Sigmoid colon (tissue), 7 donors: ENCODE measurements around the gene RNF13. TPM values are rescaled to one million over a fixed set of nuclear protein-coding genes. Genes with fewer than 3 reads are reported as not detected.

Experiments
- DNase-seq: peaks from one replicate; pipeline ENCODE4 v3.0.0-alpha.2; 2019
- H3K27ac ChIP-seq, 4 donors: fragments of 200-600 bp; sonication (generic); one replicate each; pipeline ENCODE4 v1.5.1; 2016 to 2019; ENCODE audit warnings: mild to moderate bottlenecking in 1 of 4
- H3K27me3 ChIP-seq, 3 donors: fragments of 200-600 bp; sonication (generic); one replicate each; pipeline ENCODE4 v1.5.1; 2019; ENCODE audit warnings: mild to moderate bottlenecking in 1 of 3
- H3K36me3 ChIP-seq, 4 donors: fragments of 200-600 bp; sonication (generic); one replicate each; pipeline ENCODE4 v1.5.1; 2016 to 2019
- H3K4me1 ChIP-seq, 4 donors: fragments of 200-600 bp; sonication (generic); one replicate each; pipeline ENCODE4 v1.5.1; 2017 to 2019
- H3K4me3 ChIP-seq, 4 donors: fragments of 200-600 bp; sonication (generic); one replicate each; pipeline ENCODE4 v1.5.1; 2017 to 2019; ENCODE audit warnings: mild to moderate bottlenecking in 2 of 4, moderate library complexity in 1 of 4
- H3K9me3 ChIP-seq, 4 donors: fragments of 200-600 bp in 3 of 4; sonication (generic) in 3 of 4; one replicate each; pipeline versions ENCODE4 v1.5.1 to v1.6.1; 2013 to 2019
- CTCF ChIP-seq, 4 experiments: fragments of 450-650 bp in 3 of 4; fragments of 200-600 bp in 1 of 4; IDR thresholded peaks; one replicate each; pipeline ENCODE4 v1.5.1; 2016 to 2019; ENCODE audit warnings: antibody characterized with exemption in 4 of 4, mild to moderate bottlenecking in 3 of 4, moderate library complexity in 2 of 4
- EP300 ChIP-seq, 4 donors: sonication (generic); formaldehyde crosslinking; IDR thresholded peaks; one replicate each; pipeline ENCODE4 v1.6.1; 2017; ENCODE audit warnings: antibody characterized with exemption in 4 of 4
- POLR2A ChIP-seq, 2 donors: fragments of 450-650 bp; IDR thresholded peaks; one replicate each; pipeline ENCODE4 v1.6.1; 2016; ENCODE audit warnings: antibody characterized with exemption in 2 of 2, mild to moderate bottlenecking in 2 of 2, moderate library complexity in 2 of 2
- POLR2AphosphoS5 ChIP-seq, 4 donors: sonication (generic); formaldehyde crosslinking; IDR thresholded peaks; one replicate each; pipeline ENCODE4 v1.6.1; 2017; ENCODE audit warnings: antibody characterized with exemption in 4 of 4
- WGBS, 2 donors: extraction: QIAGEN DNeasy Blood & Tissue Kit; methylation state at CpG; one replicate each; pipeline ENCODE4 v1.1.7; 2013; 5-methylcytosine and 5-hydroxymethylcytosine counted together
- intact Hi-C: fragments of 100-400 bp; cut with DNase I; formaldehyde crosslinking; loops from one replicate; pipeline ENCODE4 v1.15.1; 2023
- polyA plus RNA-seq, 3 donors: library from polyadenylated mRNA; stranded (reverse); fragments of 200-250 nt; gene quantifications; one replicate each; pipeline ENCODE4 v1.2.3, GENCODE V29; 2013
- total RNA-seq, 4 donors: library from RNA; depleted of rRNA; stranded (reverse); fragments of >200 nt; gene quantifications; one replicate each; pipeline ENCODE4 v1.1.0, GENCODE V29; 2016
- donor health status: healthy with polysubstance abuse.
- donor health status: Bipolar disorder and iron deficiency.
- donor health status: healthy.

Gene RNF13
- total and polyA plus RNA-seq, 7 donors: 15.6 to 110 (median 78.3) TPM

GRCh38 chr3:149886957-149887356 lies 73.9 kb downstream of the RNF13 start:
- H3K4me1 ChIP-seq: peaks cover 0 to 19% (median 5%) of the 10 kb centered on the region in 4 donors
- DNase-seq: no peak
- intact Hi-C loops: no loop called here
- H3K36me3 ChIP-seq: peaks cover 0 to 17% (median 0%) of the 10 kb centered on the region in 4 donors
- no peak overlapping the region for H3K27ac ChIP-seq
- no peak overlapping the region for H3K4me3 ChIP-seq
- H3K9me3 ChIP-seq: no peaks in the 10 kb centered on the region
- TF ChIP-seq POLR2AphosphoS5 (IDR thresholded peaks at IDR 0.05) (no peak), EP300 (IDR thresholded peaks at IDR 0.05) (no peak), CTCF (IDR thresholded peaks at IDR 0.05) (no peak), POLR2A (IDR thresholded peaks at IDR 0.05) (no peak)
- WGBS, 2 donors: 83 to 85% methylated on average over 9 of the region's 9 CpGs
- H3K27me3 ChIP-seq: no peaks in the 10 kb centered on the region

GRCh38 chr3:149891621-149892020 lies 78.6 kb downstream of the RNF13 start:
- Histone ChIP-seq H3K4me3 (no peak overlapping the region), H3K36me3 (peaks cover 0 to 17% (median 0%) of the 10 kb centered on the region in 4 donors), H3K9me3 (no peaks in the 10 kb centered on the region), H3K4me1 (peaks cover 0 to 43% (median 15%) of the 10 kb centered on the region in 4 donors), H3K27ac (no peak overlapping the region), H3K27me3 (no peaks in the 10 kb centered on the region)
- intact Hi-C loops: no loop called here
- TF ChIP-seq POLR2A (IDR thresholded peaks at IDR 0.05) (no peak), EP300 (IDR thresholded peaks at IDR 0.05) (no peak), CTCF (IDR thresholded peaks at IDR 0.05) (no peak), POLR2AphosphoS5 (IDR thresholded peaks at IDR 0.05) (no peak)
- DNase-seq: no peak

- no peak for TF ChIP-seq CTCF (IDR thresholded peaks at IDR 0.05)
- TF ChIP-seq POLR2AphosphoS5 (IDR thresholded peaks at IDR 0.05): no peak
- TF ChIP-seq EP300 (IDR thresholded peaks at IDR 0.05): no peak
- TF ChIP-seq POLR2A (IDR thresholded peaks at IDR 0.05): no peak
- intact Hi-C loops: no loop called here
- Histone ChIP-seq H3K9me3 (no peaks in the 10 kb centered on the region), H3K4me1 (peaks cover 0 to 43% (median 15%) of the 10 kb centered on the region in 4 donors), H3K27me3 (no peaks in the 10 kb centered on the region), H3K4me3 (no peak overlapping the region), H3K36me3 (peaks cover 0 to 13% (median 2%) of the 10 kb centered on the region in 4 donors), H3K27ac (no peak overlapping the region)
- 96 to 97% methylated on average over 10 of the region's 10 CpGs for WGBS, 2 donors
- no peak for DNase-seq
Observed at GRCh38 chr3:149892371-149892770, 79.4 kb downstream of the RNF13 start.

GRCh38 chr3:149894205-149894604 lies 81.2 kb downstream of the RNF13 start:
- Histone ChIP-seq H3K27me3 (no peaks in the 10 kb centered on the region), H3K4me1 (peaks cover 0 to 59% (median 25%) of the 10 kb centered on the region in 4 donors), H3K4me3 (no peak overlapping the region), H3K9me3 (no peaks in the 10 kb centered on the region), H3K27ac (no peak overlapping the region), H3K36me3 (peaks cover 0 to 4% (median 0%) of the 10 kb centered on the region in 4 donors)
- TF ChIP-seq EP300 (IDR thresholded peaks at IDR 0.05) (no peak), POLR2AphosphoS5 (IDR thresholded peaks at IDR 0.05) (no peak), POLR2A (IDR thresholded peaks at IDR 0.05) (no peak), CTCF (IDR thresholded peaks at IDR 0.05) (no peak)
- intact Hi-C loops: no loop called here
- DNase-seq: no peak

GRCh38 chr3:149895339-149895738 lies 82.3 kb downstream of the RNF13 start:
- H3K9me3 ChIP-seq: no peaks in the 10 kb centered on the region
- H3K4me1 ChIP-seq: peaks cover 0 to 55% (median 27%) of the 10 kb centered on the region in 4 donors
- no peak for DNase-seq
- no peak for TF ChIP-seq POLR2AphosphoS5 (IDR thresholded peaks at IDR 0.05)
- no peak for TF ChIP-seq POLR2A (IDR thresholded peaks at IDR 0.05)
- TF ChIP-seq CTCF (IDR thresholded peaks at IDR 0.05): no peak
- no peak for TF ChIP-seq EP300 (IDR thresholded peaks at IDR 0.05)
- 32 to 59% methylated on average over 1 of the region's 1 CpG for WGBS, 2 donors
- H3K4me3 ChIP-seq: no peak overlapping the region
- no peak overlapping the region for H3K27ac ChIP-seq
- H3K36me3 ChIP-seq: peaks cover 0 to 4% (median 0%) of the 10 kb centered on the region in 4 donors
- intact Hi-C loops: no loop called here
- no peaks in the 10 kb centered on the region for H3K27me3 ChIP-seq
